Mucosa of rectum (tissue), 2 donors: Measurements from ENCODE around the gene FOXF1.

Source experiments
- H3K27ac ChIP-seq, 2 donors: one replicate each; pipeline ENCODE4 v1.7.0; 2013; ENCODE audit warnings: inconsistent platforms in 2 of 2, low read depth in 2 of 2, low read length in 2 of 2
- H3K27me3 ChIP-seq, 2 donors: one replicate each; pipeline ENCODE4 v1.7.0; 2013; ENCODE audit warnings: low read length in 2 of 2; ENCODE audit not compliant: control insufficient read depth in 2 of 2, insufficient read depth in 2 of 2
- H3K36me3 ChIP-seq, 2 donors: one replicate each; pipeline ENCODE4 v1.7.0; 2013; ENCODE audit warnings: low read length in 2 of 2; ENCODE audit not compliant: control insufficient read depth in 2 of 2, insufficient read depth in 2 of 2
- H3K4me1 ChIP-seq, 2 donors: one replicate each; pipeline ENCODE4 v1.7.0; 2013; ENCODE audit warnings: low read length in 2 of 2, mild to moderate bottlenecking in 1 of 2; ENCODE audit not compliant: control insufficient read depth in 2 of 2, insufficient read depth in 2 of 2
- H3K4me3 ChIP-seq, 2 donors: one replicate each; pipeline ENCODE4 v1.7.0; 2013; ENCODE audit warnings: low read length in 2 of 2
- H3K9ac ChIP-seq, 2 donors: one replicate each; pipeline ENCODE4 v1.7.0; 2013; ENCODE audit warnings: low read length in 2 of 2, low read depth in 1 of 2, mild to moderate bottlenecking in 1 of 2
- H3K9me3 ChIP-seq, 2 donors: one replicate each; pipeline ENCODE4 v1.7.0; 2013; ENCODE audit warnings: low read length in 2 of 2; ENCODE audit not compliant: control insufficient read depth in 2 of 2
- donor health status: healthy.
- donor health status: Normal muscosa, but diverticular disease.

Gene FOXF1

DNA sequence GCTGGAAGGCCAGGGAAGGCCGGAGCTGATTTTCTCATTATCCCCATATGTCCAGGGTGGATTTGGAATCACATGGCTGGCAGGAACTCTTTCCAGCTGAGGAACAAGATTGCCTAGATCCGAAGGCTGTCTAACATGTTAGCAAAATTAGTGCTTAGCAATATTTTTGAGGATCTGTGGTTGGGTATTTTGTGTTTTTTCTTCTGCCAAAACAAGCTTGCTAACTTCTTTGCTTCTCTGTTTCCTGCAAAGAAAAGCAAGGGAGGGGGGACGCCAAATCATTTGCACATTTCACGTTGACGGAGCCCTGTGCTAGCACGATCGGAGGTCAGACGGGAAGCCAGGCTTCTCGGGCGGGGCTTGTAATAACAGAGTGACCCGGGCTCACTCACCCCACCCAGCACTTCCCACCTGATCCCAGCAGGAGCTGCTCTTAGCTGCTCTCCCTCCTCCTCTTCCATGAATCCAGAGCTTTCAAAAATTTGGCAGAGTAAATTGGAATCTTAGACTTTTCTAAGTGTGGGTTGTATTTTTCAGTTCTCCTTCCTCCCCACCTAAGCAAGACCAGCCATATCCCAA is 33.3 kb upstream of the FOXF1 start:
- Histone ChIP-seq H3K9ac (no peak overlapping the region), H3K36me3 (no peaks in the 10 kb centered on the region), H3K4me1 (peaks cover 0 to 2% of the 10 kb centered on the region in 2 donors), H3K27ac (no peak overlapping the region), H3K4me3 (no peak overlapping the region), H3K27me3 (no peaks in the 10 kb centered on the region), H3K9me3 (no peaks in the 10 kb centered on the region)

- Histone ChIP-seq H3K27me3 (no peaks in the 10 kb centered on the region), H3K36me3 (no peaks in the 10 kb centered on the region), H3K4me1 (peaks cover 0 to 2% of the 10 kb centered on the region in 2 donors), H3K4me3 (no peak overlapping the region), H3K9ac (no peak overlapping the region), H3K9me3 (no peaks in the 10 kb centered on the region), H3K27ac (no peak overlapping the region)
Observed at GRCh38 chr16:86477642-86478041, 32.7 kb upstream of the FOXF1 start.

DNA sequence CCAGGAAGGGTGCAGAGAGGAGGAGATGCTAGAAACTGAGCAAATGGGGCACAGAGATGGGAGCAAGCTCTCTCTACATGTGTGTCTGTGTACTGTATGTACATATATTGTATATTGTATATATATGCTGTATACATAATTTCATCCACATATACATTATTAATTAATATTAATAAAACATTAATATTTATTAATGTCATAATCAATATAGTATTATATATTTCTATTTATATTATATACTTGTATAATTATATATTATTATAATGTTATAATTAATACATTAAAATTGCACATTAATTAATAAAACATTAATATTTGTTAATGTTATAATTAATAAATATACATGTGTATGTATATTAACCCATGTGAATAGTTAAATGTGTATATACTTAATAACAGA is 31.5 kb upstream of the FOXF1 start:
- Histone ChIP-seq H3K27me3 (no peaks in the 10 kb centered on the region), H3K36me3 (no peaks in the 10 kb centered on the region), H3K9ac (no peak overlapping the region), H3K27ac (no peak overlapping the region), H3K4me1 (peaks cover 0 to 2% of the 10 kb centered on the region in 2 donors), H3K9me3 (no peaks in the 10 kb centered on the region), H3K4me3 (no peak overlapping the region)

DNA sequence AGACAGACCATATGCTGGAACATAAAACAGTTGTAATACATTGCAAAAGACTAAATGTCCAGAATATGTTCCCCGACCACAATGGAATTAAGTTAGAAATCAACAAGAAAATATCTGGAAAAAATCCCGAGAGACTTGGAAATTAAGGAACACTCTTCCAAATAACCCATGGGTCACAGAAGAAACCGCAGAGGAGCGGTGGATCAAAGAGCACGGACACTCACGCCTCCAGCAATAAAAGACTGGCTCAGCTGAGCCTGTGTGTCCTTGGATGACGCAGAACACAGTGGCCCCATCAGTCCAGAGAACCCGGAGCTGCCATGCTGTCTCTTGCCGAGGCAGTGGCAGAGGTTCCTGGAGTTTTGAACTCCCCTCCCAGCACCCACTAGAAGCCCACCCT is 30.9 kb upstream of the FOXF1 start:
- Histone ChIP-seq H3K4me3 (no peak overlapping the region), H3K9me3 (peaks cover 0 to 5% of the 10 kb centered on the region in 2 donors), H3K9ac (no peak overlapping the region), H3K36me3 (no peaks in the 10 kb centered on the region), H3K27me3 (no peaks in the 10 kb centered on the region), H3K4me1 (peaks cover 0 to 2% of the 10 kb centered on the region in 2 donors), H3K27ac (peak overlapping the region in 1 of 2 donors; percentile 26)

- Histone ChIP-seq H3K9ac (no peak overlapping the region), H3K27me3 (no peaks in the 10 kb centered on the region), H3K4me1 (peaks cover 0 to 2% of the 10 kb centered on the region in 2 donors), H3K9me3 (peaks cover 0 to 5% of the 10 kb centered on the region in 2 donors), H3K4me3 (no peak overlapping the region), H3K27ac (peak overlapping the region; percentile 23 to 45), H3K36me3 (no peaks in the 10 kb centered on the region)
Observed at GRCh38 chr16:86480444-86480843, 29.9 kb upstream of the FOXF1 start.

GRCh38 chr16:86481607-86482006 is 28.7 kb upstream of the FOXF1 start:
- H3K4me3 ChIP-seq, result no peak overlapping the region
- no peaks in the 10 kb centered on the region for H3K27me3 ChIP-seq
- no peak overlapping the region for H3K27ac ChIP-seq
- no peaks in the 10 kb centered on the region for H3K36me3 ChIP-seq
- peaks cover 0 to 2% of the 10 kb centered on the region in 2 donors for H3K4me1 ChIP-seq
- H3K9me3 ChIP-seq, result peaks cover 0 to 5% of the 10 kb centered on the region in 2 donors
- no peak overlapping the region for H3K9ac ChIP-seq

DNA sequence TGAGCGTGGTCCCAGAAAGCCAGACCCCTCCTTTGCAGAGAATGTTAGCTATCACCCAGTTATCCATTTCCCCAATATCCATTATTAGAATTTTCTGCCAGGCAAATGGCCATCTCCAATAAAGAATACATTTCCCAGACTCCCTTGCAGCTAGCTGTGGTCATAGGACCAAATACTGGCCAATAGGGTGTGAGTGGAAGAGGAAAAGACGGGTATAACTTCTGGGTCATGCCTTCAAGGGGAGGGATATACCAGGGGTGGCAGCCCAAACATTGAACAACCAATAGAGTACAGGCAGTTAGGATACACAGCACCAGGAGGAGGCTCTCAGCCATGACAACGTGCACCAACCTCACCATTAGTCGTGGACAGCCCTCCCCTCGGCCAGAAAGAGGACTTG is 26.1 kb upstream of the FOXF1 start:
- Histone ChIP-seq H3K36me3 (no peaks in the 10 kb centered on the region), H3K27me3 (no peaks in the 10 kb centered on the region), H3K27ac (no peak overlapping the region), H3K4me1 (no peaks in the 10 kb centered on the region), H3K9me3 (peaks cover 0 to 5% of the 10 kb centered on the region in 2 donors), H3K9ac (no peak overlapping the region), H3K4me3 (no peak overlapping the region)

DNA sequence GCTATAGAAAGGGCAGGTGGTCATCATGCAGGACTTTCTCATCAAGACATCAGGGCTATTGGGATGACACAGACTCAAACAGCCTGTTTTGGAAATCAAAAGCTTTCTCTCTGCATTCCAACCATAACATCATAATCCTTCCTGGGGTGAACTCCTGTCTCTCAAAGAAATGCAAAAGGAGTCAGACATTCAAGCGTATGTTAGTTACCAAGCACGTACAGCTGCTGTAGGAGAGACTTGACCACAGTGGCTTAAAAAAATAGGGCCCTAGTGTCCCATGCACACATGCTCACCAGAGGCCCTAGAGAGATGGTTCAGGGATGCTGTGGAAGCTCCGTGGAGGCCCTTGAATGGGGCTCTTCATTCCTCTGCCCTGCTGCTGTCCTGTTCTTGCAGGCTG is 24.6 kb upstream of the FOXF1 start:
- peaks cover 0 to 5% of the 10 kb centered on the region in 2 donors for H3K9me3 ChIP-seq
- no peak overlapping the region for H3K9ac ChIP-seq
- no peak overlapping the region for H3K4me3 ChIP-seq
- H3K27me3 ChIP-seq, result no peaks in the 10 kb centered on the region
- no peak overlapping the region for H3K27ac ChIP-seq
- H3K4me1 ChIP-seq, result no peaks in the 10 kb centered on the region
- no peaks in the 10 kb centered on the region for H3K36me3 ChIP-seq

- no peaks in the 10 kb centered on the region for H3K36me3 ChIP-seq
- H3K4me1 ChIP-seq, result peaks cover 0 to 3% of the 10 kb centered on the region in 2 donors
- no peak overlapping the region for H3K9ac ChIP-seq
- H3K4me3 ChIP-seq, result no peak overlapping the region
- H3K9me3 ChIP-seq, result no peaks in the 10 kb centered on the region
- H3K27me3 ChIP-seq, result peaks cover 10 to 18% of the 10 kb centered on the region in 2 donors
- H3K27ac ChIP-seq, result no peak overlapping the region
Observed at GRCh38 chr16:86490859-86491639, 19.3 kb upstream of the FOXF1 start.

DNA sequence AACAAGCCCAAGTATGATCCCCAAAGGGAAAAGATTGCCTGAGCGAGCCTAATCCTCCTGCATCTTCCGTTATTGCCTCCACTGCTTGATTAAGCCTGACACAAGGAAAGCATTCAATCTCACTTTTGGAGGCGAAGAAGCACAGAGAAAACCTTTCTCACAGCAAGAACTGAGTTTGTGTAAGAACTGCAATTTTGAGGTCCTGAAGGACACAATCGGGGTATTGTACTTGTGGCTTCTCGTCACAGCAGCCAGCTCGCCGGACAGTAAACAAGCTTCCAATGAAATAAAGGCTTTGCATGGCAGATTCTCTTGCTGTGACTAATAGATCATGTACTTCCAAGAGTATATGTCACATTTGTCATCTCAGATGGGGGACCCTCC is 18.7 kb upstream of the FOXF1 start:
- Histone ChIP-seq H3K9me3 (no peaks in the 10 kb centered on the region), H3K27me3 (peaks cover 10 to 22% of the 10 kb centered on the region in 2 donors), H3K4me3 (no peak overlapping the region)

More for the DNA sequence above, 18.7 kb upstream of the FOXF1 start:
- H3K36me3 ChIP-seq, result no peaks in the 10 kb centered on the region
- peaks cover 0 to 3% of the 10 kb centered on the region in 2 donors for H3K4me1 ChIP-seq
- no peak overlapping the region for H3K9ac ChIP-seq
- H3K27ac ChIP-seq, result peak overlapping the region in 1 of 2 donors; percentile 71
